Calu3 (cell line): ENCODE data around the gene LRRN2. TPM values are rescaled to one million over a fixed set of nuclear protein-coding genes. Genes with fewer than 3 reads are reported as not detected.

Experiments
- BruUV-seq: library from RNA; stranded (reverse); fragments of 400-500 nt; replicated peaks from 2 replicates; lab custom pipeline; 2021; lab: Mats Ljungman, UMichigan
- CTCF ChIA-PET: fragments of 300-600 bp; sonication (Branson Sonifier 250); formaldehyde crosslinking; loops from one replicate; lab custom pipeline; 2022; ENCODE audit warnings: antibody characterized with exemption; lab: Charles Lee
- DNase-seq: peaks from one replicate; pipeline ENCODE4 v3.0.0; 2022
- H3K27ac Mint-ChIP-seq: one replicate; pipeline ENCODE4 v1.8.0; 2022; ENCODE audit warnings: mixed read lengths; ENCODE audit not compliant: unreplicated experiment
- H3K27me3 Mint-ChIP-seq: one replicate; pipeline ENCODE4 v1.8.0; 2022; ENCODE audit warnings: mixed read lengths; ENCODE audit not compliant: unreplicated experiment
- H3K36me3 Mint-ChIP-seq: one replicate; pipeline ENCODE4 v1.8.0; 2022; ENCODE audit warnings: mild to moderate bottlenecking, moderate library complexity, mixed read lengths; ENCODE audit not compliant: insufficient read depth, unreplicated experiment
- H3K4me1 Mint-ChIP-seq: one replicate; pipeline ENCODE4 v1.8.0; 2022; ENCODE audit warnings: mild to moderate bottlenecking, low read depth, mixed read lengths; ENCODE audit not compliant: unreplicated experiment
- H3K4me3 Mint-ChIP-seq: one replicate; pipeline ENCODE4 v1.8.0; 2022; ENCODE audit warnings: mild to moderate bottlenecking, low read depth, moderate library complexity, mixed read lengths; ENCODE audit not compliant: unreplicated experiment
- H3K9me3 Mint-ChIP-seq: one replicate; pipeline ENCODE4 v1.8.0; 2022; ENCODE audit warnings: low read depth, mixed read lengths; ENCODE audit not compliant: unreplicated experiment
- CTCF ChIP-seq: fragments of 200-600 bp; IDR thresholded peaks from one replicate; pipeline ENCODE4 v1.8.0; 2022; ENCODE audit warnings: antibody characterized with exemption; ENCODE audit not compliant: unreplicated experiment
- intact Hi-C: fragments of 100-400 bp; cut with micrococcal nuclease; formaldehyde crosslinking; loops from one replicate; pipeline ENCODE4 v1.10.0; 2022; ENCODE audit not compliant: unreplicated experiment
- total RNA-seq: library from RNA; stranded (reverse); gene quantifications from 2 replicates; pipeline ENCODE4 v1.2.3, GENCODE V29; 2022

The LRRN2 gene
- total RNA-seq, 1 experiment from 2014 or later, result not detected

DNA sequence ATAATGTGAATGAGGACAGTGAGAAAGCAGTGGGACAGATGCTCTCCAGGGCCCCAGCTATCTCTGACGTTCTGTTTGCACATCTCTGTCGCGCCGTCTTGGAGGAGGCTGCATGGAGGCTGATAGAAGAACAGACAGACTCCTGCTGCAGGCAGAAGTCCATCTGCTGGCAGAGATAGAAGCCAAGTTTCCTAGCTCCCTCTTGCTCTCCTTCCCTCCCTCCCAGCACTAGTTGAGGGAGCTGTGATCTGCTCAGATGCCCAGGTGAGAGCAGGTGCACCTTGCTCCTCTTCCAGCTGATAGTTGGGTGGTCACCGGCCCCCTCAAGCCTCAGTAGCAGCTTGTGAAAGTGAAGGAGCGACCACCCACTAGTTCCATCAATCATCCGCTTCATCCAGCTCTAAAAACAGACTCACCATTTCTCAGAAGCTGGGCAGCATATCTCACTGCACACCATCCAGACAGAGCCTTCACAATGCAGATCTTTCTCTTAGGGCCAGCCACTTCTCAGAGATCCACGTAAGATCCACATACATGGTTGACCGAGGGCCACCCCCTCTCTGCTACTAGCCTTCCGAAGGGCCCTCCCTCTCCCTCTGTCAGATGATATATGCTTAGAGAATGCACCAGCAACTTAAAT is 12.9 kb downstream of the LRRN2 start:
- Mint-ChIP-seq H3K27me3 (peaks cover 33% of the 10 kb centered on the region), H3K9me3 (no peaks in the 10 kb centered on the region), H3K4me1 (no peaks in the 10 kb centered on the region), H3K27ac (no peak overlapping the region), H3K4me3 (no peak overlapping the region), H3K36me3 (no peaks in the 10 kb centered on the region)
- CTCF ChIA-PET, result no interaction called here
- no TSS peak for BruUV-seq
- DNase-seq, result no peak
- no peak for TF ChIP-seq CTCF
- intact Hi-C loops, result no loop called here

GRCh38 chr1:204672069-204672468 is 13.5 kb downstream of the LRRN2 start:
- Mint-ChIP-seq H3K36me3 (no peaks in the 10 kb centered on the region), H3K4me1 (no peaks in the 10 kb centered on the region), H3K27me3 (peaks cover 27% of the 10 kb centered on the region), H3K4me3 (no peak overlapping the region), H3K27ac (no peak overlapping the region), H3K9me3 (no peaks in the 10 kb centered on the region)
- DNase-seq, result no peak
- CTCF ChIA-PET, result interaction anchor here (0.7 kb wide), 1 partner anchor 103 kb away, joined by 5 read pairs; no protein-coding TSS in a partner anchor
- TF ChIP-seq CTCF, result no peak
- intact Hi-C loops, result no loop called here
- no TSS peak for BruUV-seq

GRCh38 chr1:204670152-204670927 is 15.2 kb downstream of the LRRN2 start:
- Mint-ChIP-seq H3K27ac (no peak overlapping the region), H3K9me3 (no peaks in the 10 kb centered on the region), H3K4me1 (no peaks in the 10 kb centered on the region), H3K4me3 (no peak overlapping the region), H3K27me3 (peaks cover 12% of the 10 kb centered on the region), H3K36me3 (no peaks in the 10 kb centered on the region)
- no peak for DNase-seq
- no TSS peak for BruUV-seq
- TF ChIP-seq CTCF, result no peak
- CTCF ChIA-PET, result interaction anchor here (0.5 kb wide), 1 partner anchor 202 kb away, joined by 3 read pairs; no protein-coding TSS in a partner anchor
- intact Hi-C loops, result no loop called here

GRCh38 chr1:204669579-204669978 is 16.0 kb downstream of the LRRN2 start:
- no peak for DNase-seq
- CTCF ChIA-PET, result interaction anchor here (1.3 kb wide), 1 partner anchor 94 kb away, joined by 3 read pairs; no protein-coding TSS in a partner anchor
- no peaks in the 10 kb centered on the region for H3K4me1 Mint-ChIP-seq
- no peaks in the 10 kb centered on the region for H3K36me3 Mint-ChIP-seq
- peaks cover 12% of the 10 kb centered on the region for H3K27me3 Mint-ChIP-seq
- TF ChIP-seq CTCF, result no peak
- intact Hi-C loops, result no loop called here
- H3K9me3 Mint-ChIP-seq, result no peaks in the 10 kb centered on the region
- no peak overlapping the region for H3K27ac Mint-ChIP-seq
- BruUV-seq, result no TSS peak
- H3K4me3 Mint-ChIP-seq, result no peak overlapping the region
